ENCODE results near the gene F7. TPM values are rescaled to one million over a fixed set of nuclear protein-coding genes. Genes with fewer than 3 reads are reported as not detected.

F7 gene
- total RNA-seq, 1 experiment from 2014 or later: 0.26 TPM

- TF ChIP-seq E2F5 (CRISPR knock-in tag; IDR thresholded peaks at IDR 0.05) (no peak), ZNF512 (CRISPR knock-in tag; IDR thresholded peaks at IDR 0.05; ENCODE audit: borderline replicate concordance) (no peak), ESRRA (CRISPR knock-in tag; IDR thresholded peaks at IDR 0.05; ENCODE audit: borderline replicate concordance) (no peak), USF2 (CRISPR knock-in tag; IDR thresholded peaks at IDR 0.05) (no peak), ARID4B (CRISPR knock-in tag; IDR thresholded peaks at IDR 0.05; ENCODE audit: borderline replicate concordance) (no peak)
Measured at GRCh38 chr13:113093580-113094409, 11.8 kb upstream of the F7 start (continued).

- POLR2A ChIA-PET: no interaction called here
- TF ChIP-seq JUN (CRISPR knock-in tag; IDR thresholded peaks at IDR 0.05) (no peak), ZBTB43 (CRISPR knock-in tag; IDR thresholded peaks at IDR 0.05) (no peak), TEAD4 (CRISPR knock-in tag; IDR thresholded peaks at IDR 0.05) (no peak), AFF4 (CRISPR knock-in tag; IDR thresholded peaks at IDR 0.05; ENCODE audit: borderline replicate concordance) (no peak), SMAD3 (CRISPR knock-in tag; IDR thresholded peaks at IDR 0.05; ENCODE audit: borderline replicate concordance) (no peak), SMAD4 (CRISPR knock-in tag; IDR thresholded peaks at IDR 0.05) (no peak), GTF2I (CRISPR knock-in tag; conservative IDR thresholded peaks at IDR 0.05) (no peak), ZNF671 (CRISPR knock-in tag; IDR thresholded peaks at IDR 0.05) (no peak), IRF2 (CRISPR knock-in tag; IDR thresholded peaks at IDR 0.05; ENCODE audit: borderline replicate concordance, low read depth) (no peak), ZNF416 (CRISPR knock-in tag; IDR thresholded peaks at IDR 0.05) (no peak), ESRRA (CRISPR knock-in tag; IDR thresholded peaks at IDR 0.05; ENCODE audit: borderline replicate concordance) (no peak), ZSCAN18 (CRISPR knock-in tag; IDR thresholded peaks at IDR 0.05) (no peak), FOXP4 (CRISPR knock-in tag; IDR thresholded peaks at IDR 0.05) (no peak), ZNF423 (CRISPR knock-in tag; IDR thresholded peaks at IDR 0.05) (no peak)
Measured at GRCh38 chr13:113094410-113094800, 11.2 kb upstream of the F7 start.

More at GRCh38 chr13:113094410-113094800, 11.2 kb upstream of the F7 start:
- H3K27ac Mint-ChIP-seq: no peak overlapping the region
- H3K27me3 Mint-ChIP-seq (ENCODE audit: low read depth): no peaks in the 10 kb centered on the region
- H3K9me3 Mint-ChIP-seq: no peaks in the 10 kb centered on the region
- DNase-seq (ENCODE audit: low spot score) (no peak), ATAC-seq (no peak)
- CTCF ChIA-PET: interaction anchor here (0.7 to 1.6 kb wide), 4 partner anchors 8 to 162 kb away, joined by 3 read pairs; no protein-coding TSS in a partner anchor
- no peaks in the 10 kb centered on the region for H3K36me3 Mint-ChIP-seq
- H3K4me3 Mint-ChIP-seq: no peak overlapping the region
- peaks cover 17% of the 10 kb centered on the region for H3K4me1 Mint-ChIP-seq

Measured in WTC11 (cell line).